NCI-H128 (cell line): ENCODE results near the gene MXD1.

ENCODE experiments used
- DNase-seq: peaks from one replicate; lab custom pipeline; 2025; ENCODE audit not compliant: unreplicated experiment; lab: John Stamatoyannopoulos, UW

The MXD1 gene

DNA sequence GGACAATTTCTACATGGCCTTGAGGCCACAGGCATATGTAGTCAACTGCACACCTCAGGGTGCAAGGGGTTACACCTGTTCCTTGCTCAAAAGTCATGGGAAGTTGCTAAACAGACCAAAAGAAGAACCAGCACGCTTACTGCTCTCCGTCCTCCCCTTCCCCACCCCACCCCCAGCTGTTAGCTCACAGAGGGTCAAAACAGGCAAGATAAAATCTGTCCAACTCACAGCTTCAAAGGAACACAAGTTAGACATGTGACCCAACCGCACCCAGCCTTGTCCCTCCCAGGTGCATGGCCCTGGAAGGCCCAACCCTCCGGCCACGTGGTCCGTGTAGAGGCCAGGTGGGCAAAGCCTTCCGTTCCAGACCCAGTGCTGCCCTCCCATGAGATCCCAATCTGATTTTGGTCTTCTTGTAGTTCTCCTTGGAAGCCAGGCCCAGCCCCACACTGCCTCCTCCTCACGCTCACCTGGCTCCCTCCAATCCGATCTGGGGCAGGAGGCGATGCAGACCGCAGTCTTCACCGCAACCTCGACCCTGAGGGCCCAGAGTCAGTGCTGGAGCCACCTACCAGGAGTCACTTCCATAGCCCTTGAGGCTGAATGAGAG, 61.0 kb downstream of the MXD1 start:
- no peak for DNase-seq

- DNase-seq, result no peak
Observed at GRCh38 chr2:69977186-69977585, 62.3 kb downstream of the MXD1 start.

- DNase-seq, result no peak
Observed at GRCh38 chr2:69977906-69978482, 63.1 kb downstream of the MXD1 start.

- no peak for DNase-seq
Observed at GRCh38 chr2:69979902-69980807, 65.2 kb downstream of the MXD1 start.

DNA sequence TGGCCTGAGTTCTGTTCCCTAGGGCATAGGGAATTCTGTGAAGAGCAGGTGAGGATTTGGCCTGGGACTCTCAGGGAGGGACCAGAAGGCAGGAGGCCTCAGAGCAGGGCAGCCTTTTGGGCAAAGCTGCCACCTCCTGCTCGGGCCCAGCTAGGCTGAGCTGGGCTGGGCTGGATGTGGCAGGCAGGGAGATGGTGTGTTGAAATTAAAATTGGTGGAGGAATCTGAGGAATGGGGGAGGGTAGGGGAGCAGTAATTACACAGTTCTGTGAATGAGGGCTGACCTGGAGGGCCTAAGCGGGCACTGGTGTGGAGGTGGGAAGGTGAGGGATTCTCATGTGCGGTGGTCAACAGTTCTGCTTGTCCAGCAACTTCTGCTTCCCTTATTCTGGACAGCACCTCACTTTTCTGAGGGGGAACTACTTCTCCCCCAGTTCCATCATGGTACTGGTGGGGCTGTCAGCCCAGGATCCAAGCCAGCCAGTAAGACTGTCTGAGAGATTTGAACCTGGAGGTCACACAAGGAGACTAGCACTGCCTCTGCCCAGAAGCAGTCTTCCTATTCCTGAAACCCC, 68.6 kb downstream of the MXD1 start:
- DNase-seq, result no peak

DNA sequence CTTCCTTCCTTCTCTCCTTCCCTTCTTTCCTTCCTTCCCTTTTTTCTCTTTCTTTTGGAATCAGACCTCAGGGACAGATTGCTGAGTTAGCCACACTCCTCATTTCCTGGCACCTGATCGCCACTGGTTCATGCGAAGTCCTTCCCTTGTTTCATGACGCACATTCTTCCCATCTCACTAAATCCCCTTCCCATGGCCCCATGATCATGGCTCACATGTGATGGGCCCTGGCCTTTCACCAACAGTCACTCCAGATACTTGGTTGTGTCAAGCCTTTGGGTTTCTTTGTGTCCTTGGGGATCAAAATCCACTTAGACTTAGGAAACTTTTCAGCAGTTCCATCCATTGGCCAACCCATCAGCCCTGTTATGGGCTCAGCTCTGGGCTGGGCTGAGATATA, 70.3 kb downstream of the MXD1 start:
- DNase-seq, result no peak

DNA sequence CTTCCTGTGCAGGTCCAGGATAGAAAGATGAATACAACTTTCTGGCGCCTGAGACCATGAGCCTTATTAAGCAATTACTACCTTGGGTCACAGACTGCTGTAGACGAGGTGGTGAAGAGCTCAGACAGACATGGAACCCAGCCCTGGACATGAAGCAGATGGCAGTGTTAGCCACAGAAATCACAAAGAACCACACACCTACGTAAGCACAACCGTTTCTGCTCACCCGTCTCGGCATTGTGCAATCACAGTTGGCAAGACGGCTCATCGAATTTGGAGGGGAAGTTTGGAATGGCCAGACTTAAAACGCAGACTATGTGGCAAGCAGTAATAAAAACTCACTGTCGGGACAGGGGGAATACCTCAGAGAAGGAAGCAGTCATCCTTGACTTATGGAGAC, 70.8 kb downstream of the MXD1 start:
- no peak for DNase-seq

DNA sequence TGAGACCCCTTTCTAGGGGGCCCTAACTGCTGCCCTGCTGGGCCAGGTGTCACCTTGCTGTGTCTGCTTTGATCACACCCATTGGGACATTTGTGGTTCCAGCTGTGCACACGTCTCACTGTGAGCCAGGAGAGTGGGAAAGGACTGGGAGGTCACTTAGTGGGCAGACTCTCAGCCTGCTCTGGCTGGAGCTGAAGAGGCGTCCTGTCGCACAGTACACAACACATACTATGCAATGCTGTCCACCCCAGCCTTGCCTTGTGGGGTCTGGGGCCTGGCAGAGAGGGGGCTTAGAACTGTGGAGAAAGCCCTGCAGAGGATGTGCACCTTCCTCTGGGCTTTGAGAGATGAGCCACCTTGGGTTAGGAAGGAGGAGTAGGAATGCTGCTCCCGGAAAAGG, 71.8 kb downstream of the MXD1 start:
- DNase-seq, result no peak

DNA sequence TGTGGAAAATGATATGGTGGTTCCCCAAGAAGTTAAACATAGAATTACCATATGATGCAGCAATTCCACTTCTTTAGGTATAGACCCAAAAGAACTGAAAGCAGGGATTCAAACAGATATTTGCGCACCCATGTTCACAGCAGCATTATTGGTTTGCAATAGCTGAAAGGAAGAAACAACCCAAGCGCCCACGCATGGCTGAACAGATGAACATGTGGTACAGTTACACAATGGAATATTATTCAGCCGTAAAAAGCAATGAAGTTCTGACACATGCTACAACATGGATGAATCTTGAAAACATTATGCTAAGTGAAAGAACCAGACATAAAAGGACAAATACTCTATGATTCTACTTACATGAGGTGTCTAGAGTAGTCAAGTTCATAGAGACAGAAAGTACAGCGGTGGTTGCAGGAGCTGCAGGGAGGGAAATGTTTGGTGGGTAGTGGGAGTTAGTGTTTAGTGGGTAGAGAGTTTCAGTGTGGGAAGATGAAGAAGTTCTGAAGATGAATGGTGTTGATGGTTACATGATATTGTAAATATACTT, 73.3 kb downstream of the MXD1 start:
- no peak for DNase-seq

GRCh38 chr2:69989009-69989408, 74.1 kb downstream of the MXD1 start:
- no peak for DNase-seq

GRCh38 chr2:69989441-69990105, 74.7 kb downstream of the MXD1 start:
- no peak for DNase-seq
